Fibroblast of skin of left quadriceps (primary cell): ENCODE measurements around the gene USP26.
"Not testable (repeated sequence)": the region's sequence is repeated elsewhere in the genome, so short reads cannot be mapped to it uniquely, and the experiment has no call there.

Experiments used
- DNase-seq, 2 experiments: peaks; one replicate each; pipeline ENCODE4 v3.0.0-alpha.2; 2013; ENCODE audit warnings: low read depth in 2 of 2

The USP26 gene

GRCh38 chrX:133097031-133097430, at the start of gene USP26:
Gene USP26, minus strand, starts transcription at chrX:133097109. Its CDS starts 68,889 bp downstream, at chrX:133028220.
- DNase-seq, result no peak

GRCh38 chrX:133134282-133134681, 37.4 kb upstream of the USP26 start:
- no peak for DNase-seq

GRCh38 chrX:133120406-133120805, 23.5 kb upstream of the USP26 start:
- DNase-seq, result no peak

GRCh38 chrX:133094098-133094731, 2.7 kb downstream of the USP26 start:
- no peak for DNase-seq

GRCh38 chrX:133090236-133090809, 6.6 kb downstream of the USP26 start:
- peak; percentile 8 to 18 for DNase-seq

- no peak for DNase-seq
These were observed 7.5 kb downstream of the USP26 start for GRCh38 chrX:133089411-133089810.

- DNase-seq, result no peak
These were observed 11.1 kb downstream of the USP26 start for GRCh38 chrX:133085785-133086184.

GRCh38 chrX:133085056-133085455, 11.9 kb downstream of the USP26 start:
- not testable (repeated sequence) for DNase-seq

GRCh38 chrX:133083899-133084298, 13.0 kb downstream of the USP26 start:
- DNase-seq, result no peak

GRCh38 chrX:133081990-133082389, 14.9 kb downstream of the USP26 start:
- DNase-seq, result no peak

- DNase-seq, result not testable (repeated sequence)
These were observed 19.1 kb downstream of the USP26 start for GRCh38 chrX:133077856-133078255.

GRCh38 chrX:133072566-133072965, 24.3 kb downstream of the USP26 start:
- no peak for DNase-seq

GRCh38 chrX:133068461-133068860, 28.4 kb downstream of the USP26 start:
- no peak for DNase-seq

GRCh38 chrX:133056341-133056740, 40.6 kb downstream of the USP26 start:
- DNase-seq, result no peak

GRCh38 chrX:133054761-133055405, 42.0 kb downstream of the USP26 start:
- no peak for DNase-seq

- no peak for DNase-seq
These were observed 42.9 kb downstream of the USP26 start for GRCh38 chrX:133053861-133054598.

- no peak for DNase-seq
These were observed 48.2 kb downstream of the USP26 start for GRCh38 chrX:133048751-133049150.

- DNase-seq, result no peak
These were observed 50.3 kb downstream of the USP26 start for GRCh38 chrX:133046601-133047000.

- no peak for DNase-seq
These were observed 50.9 kb downstream of the USP26 start for GRCh38 chrX:133045986-133046385.

GRCh38 chrX:133044145-133044786, 52.6 kb downstream of the USP26 start:
- not testable (repeated sequence) for DNase-seq

GRCh38 chrX:133042260-133042659, 54.6 kb downstream of the USP26 start:
- DNase-seq, result no peak

- DNase-seq, result no peak
These were observed 63.9 kb downstream of the USP26 start for GRCh38 chrX:133033010-133033409.
